Retina (tissue), 1 donor: ENCODE results near the gene ARMC7.

Source experiments
- DNase-seq: peaks from one replicate; pipeline ENCODE4 v3.0.0-alpha.2; 2016

Gene ARMC7

DNA sequence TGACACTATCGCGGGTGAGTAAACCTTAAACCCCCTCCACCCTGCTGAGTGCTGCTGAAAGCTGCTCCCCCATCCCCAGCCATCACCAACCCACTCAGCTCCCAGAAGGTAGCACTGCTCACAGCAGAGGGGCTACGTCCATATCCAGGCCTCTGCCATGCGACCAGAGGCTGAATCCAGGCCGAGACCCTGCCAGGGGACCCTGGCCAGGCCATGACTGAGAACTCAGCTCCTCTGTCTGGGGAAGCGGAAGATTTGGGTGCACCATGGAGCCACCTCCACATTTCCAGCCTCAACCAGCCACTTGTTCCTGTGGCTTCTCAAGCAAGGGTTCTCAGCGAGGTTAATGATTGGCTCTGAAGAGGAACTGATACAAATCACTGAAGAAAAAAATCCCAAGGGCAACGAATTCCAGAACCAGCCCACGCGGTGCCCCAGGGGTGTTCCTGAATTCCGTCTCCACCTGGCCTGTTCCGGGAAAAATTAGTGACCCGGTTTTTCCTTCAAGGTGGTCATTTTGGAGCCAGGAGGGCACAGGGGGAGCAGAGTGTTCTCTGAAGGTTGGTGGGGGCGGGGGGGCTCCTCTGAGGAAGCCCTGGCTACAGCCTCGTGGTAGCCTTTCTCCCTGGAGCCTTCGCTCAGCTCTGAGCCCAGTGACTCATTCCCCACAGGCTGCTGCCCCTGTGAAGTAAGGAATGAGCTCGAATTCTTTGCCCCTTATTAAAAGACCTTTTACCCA, 31.3 kb upstream of the ARMC7 start:
- no peak for DNase-seq

GRCh38 chr17:75079023-75079373, 30.8 kb upstream of the ARMC7 start:
- DNase-seq = no peak

DNA sequence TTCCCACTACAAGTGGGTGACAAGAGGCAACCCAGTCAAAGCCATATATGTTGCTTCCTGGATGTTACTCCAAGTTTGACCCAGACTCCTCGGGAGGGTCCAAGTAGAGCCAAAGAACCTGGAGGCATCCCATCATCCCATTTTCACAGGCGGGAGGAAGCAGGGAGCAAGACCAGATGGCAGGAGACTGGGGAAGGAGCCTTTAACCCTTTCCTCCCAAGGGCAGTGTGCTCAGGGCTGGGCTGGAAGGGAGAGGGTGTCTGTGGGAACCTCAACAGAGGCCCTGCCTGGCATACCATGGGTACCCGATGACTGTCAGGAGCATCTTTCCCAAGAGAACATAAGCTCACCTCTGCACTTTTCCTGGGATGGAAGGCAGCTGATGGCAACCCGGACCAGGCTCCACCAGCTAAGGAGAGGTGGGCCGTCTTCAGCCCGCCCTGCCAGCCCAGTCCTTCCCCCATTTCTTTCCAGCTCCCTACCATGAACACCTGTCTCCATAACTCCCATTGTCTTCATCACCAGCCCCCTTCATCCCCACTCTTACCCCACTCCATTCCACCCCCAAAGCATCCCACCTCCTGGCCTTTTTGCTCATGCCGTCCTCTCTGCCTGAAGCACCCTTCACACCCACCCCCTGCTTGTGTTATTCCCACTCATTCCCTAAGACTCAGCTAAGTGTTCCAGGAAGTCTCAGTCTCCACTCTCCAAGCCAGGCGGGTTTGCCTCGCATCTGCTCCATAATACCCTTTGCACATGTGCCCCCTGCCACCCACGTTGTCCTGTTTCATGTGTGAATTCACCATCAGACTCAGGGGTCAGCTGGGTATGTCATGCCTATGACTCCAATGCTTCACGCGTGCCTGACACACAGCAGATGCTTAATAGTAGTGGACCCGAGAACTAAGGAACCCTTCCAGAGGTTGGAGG, 27.9 kb upstream of the ARMC7 start:
- DNase-seq = no peak

DNA sequence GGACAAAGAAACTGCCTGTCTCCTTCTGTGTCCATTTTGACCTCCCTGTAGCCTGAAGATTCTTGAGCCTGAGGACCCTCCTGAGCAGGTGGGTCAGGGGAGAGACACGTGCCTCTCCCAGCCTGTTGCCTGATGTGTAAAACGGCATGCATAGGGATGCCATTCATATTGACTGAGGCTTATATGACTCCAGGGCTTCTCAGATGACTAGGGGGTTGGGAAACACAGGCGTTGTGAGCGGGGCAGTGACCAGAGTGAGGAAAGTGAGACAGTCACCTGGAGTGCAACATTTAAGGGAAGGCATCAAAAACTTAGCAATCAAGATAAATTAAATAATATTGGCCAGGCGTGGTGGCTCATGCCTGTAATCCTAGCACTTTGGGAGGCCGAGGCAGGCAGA, 27.1 kb upstream of the ARMC7 start:
- no peak for DNase-seq

GRCh38 chr17:75084039-75084660, 25.6 kb upstream of the ARMC7 start:
- no peak for DNase-seq

- no peak for DNase-seq
These were observed 23.1 kb upstream of the ARMC7 start for GRCh38 chr17:75086496-75087181.

DNA sequence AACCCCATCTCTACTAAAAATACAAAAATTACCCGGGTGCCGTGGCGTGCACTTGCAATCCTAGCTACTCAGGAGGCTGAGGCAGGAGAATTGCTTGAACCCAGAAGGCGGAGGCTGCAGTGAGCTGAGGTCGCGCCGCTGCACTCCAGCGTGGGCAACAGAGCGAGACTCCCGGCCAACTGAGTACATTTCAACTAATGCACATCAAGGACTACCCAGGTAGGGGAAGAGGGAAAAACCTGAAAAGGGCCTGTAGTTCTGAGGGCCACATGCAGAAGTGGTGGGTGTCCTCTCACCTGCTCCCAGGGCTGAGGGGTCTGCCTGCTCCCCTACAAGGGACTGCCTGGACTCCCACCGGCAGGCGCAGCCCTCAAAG, 22.6 kb upstream of the ARMC7 start:
- no peak for DNase-seq

- peak; percentile 68 for DNase-seq
These were observed 22.0 kb upstream of the ARMC7 start, which contains the start of gene SLC16A5 for GRCh38 chr17:75087558-75088453. SLC16A5 (plus strand) TSS chr17:75087954; CDS start chr17:75093637, 5,683 bp downstream.

DNA sequence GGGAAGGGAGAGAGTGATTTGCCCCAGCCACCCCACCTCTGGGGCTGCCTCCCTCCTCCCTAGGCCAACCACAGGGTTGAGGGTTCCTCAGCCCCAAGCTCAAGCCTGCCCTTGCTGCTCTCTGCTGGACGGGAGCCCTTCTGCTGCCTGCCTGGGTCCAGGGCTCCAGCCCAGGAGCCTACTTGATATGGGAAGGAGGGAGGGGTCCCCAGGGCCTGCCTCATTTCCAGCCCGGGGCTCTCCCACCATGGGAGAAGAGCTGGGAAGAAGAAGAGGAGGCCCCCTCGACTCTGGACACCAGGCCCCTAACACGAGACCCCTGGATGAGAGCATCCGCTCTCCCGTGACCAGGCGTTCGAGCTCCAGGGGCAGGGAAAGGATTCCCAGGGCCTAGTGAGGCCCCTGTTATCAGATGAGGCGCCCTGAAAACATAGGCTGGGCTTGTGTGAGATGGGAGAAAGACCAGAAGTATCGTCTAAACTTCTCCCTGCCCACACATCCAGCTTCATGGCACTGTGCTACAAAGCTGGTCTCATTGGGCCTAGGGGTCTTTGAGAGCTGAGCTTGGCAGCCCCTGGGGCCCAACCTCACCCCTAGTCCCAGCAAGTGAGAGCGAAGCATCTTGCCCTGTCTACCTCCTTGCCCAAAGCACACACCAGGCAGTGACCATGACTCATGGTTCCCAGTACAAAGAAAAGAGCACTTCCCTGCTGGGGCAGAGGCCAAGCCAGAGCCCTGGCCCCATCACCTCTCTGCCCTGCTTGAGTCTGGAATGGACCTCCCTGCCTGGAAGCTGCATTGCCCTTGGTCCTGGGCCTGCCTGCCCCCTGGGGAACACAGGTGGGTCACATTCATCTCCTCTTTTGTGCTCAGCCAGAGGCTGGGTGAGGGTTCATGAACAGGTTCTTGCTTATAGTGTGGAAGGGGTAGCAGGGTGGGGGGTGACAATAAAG, 21.0 kb upstream of the ARMC7 start:
- DNase-seq = no peak

GRCh38 chr17:75090871-75091854, 18.6 kb upstream of the ARMC7 start:
- no peak for DNase-seq

GRCh38 chr17:75091855-75092327, 17.9 kb upstream of the ARMC7 start:
- DNase-seq = no peak

GRCh38 chr17:75093548-75094158, 16.1 kb upstream of the ARMC7 start:
- DNase-seq = no peak

DNA sequence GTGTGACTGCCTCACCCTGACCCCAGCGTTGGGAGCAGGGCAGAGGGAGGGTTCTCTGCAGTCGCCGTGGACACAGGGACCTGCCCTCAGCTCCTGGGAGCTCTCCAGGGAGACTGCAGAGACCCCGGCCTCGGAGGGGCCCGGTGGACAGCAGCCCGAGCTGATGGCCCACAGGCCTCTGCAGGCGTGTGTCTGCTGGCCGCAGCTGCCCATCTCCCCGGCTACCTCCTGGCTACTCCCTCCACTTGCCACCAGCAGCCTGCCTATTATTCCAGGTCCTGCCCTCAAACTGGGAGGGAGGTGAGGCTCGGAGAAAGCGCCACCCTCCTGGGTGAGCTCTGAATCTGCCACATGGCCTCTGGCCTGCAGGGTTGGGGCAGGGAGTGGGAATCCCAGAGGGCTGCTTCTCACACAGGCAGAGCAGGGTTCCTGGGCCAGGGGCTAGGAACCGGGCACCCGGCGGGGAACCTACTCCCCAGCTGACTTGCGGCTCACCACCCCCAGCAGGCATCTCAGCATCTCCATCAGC, 14.8 kb upstream of the ARMC7 start:
- no peak for DNase-seq

- DNase-seq = no peak
These were observed 13.6 kb upstream of the ARMC7 start for GRCh38 chr17:75096082-75096625.

- no peak for DNase-seq
These were observed 11.9 kb upstream of the ARMC7 start for GRCh38 chr17:75097865-75098264.

DNA sequence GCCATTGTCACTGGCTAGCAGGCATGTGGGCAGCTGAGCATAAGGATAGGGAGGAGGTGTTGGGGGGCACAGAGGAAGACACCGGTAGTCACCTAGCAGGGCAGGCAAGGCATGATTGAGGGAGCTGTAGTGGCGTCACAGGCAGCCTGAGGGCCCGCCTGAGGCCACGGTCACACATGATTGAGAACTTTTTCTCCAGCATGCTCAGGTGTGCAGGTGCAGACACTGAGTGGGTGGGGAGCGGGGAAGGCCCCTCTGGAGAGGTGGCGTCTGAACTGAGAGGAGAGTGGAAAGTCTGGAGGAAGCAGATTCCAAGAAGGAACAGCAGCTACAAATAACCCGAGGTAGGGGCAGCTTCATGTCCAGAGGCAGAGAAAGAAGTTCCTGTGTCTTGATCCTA, 10.9 kb upstream of the ARMC7 start:
- DNase-seq = no peak

GRCh38 chr17:75099881-75100595, 9.7 kb upstream of the ARMC7 start:
- DNase-seq = no peak

- DNase-seq = no peak
These were observed 7.4 kb upstream of the ARMC7 start for GRCh38 chr17:75102385-75102821.
